ENCODE data around the gene LPP.

DNA sequence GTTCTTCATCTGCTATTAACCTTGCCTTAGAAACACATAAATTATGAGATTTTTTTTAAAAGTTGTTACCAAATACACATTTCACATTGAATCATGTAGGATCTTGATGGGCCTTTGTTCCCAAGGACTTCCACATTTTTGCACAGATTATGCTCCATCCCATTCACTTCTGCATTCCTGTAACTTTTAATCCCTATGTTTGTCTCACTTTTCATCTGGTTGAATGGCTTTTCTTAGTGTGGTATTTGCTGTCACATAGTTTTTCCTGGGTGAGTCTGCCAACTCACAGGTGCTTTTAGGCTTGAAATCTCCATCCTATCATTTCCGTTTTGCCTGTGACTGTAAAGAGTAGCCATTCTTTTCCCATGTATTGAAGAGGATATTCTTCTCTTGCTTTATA, 720.6 kb downstream of the LPP start:
- TF ChIP-seq GATA3 (IDR thresholded peaks at IDR 0.05; ENCODE audit: low read depth, low read length) (no peak), GATA2 (IDR thresholded peaks at IDR 0.05; ENCODE audit: low read depth, low read length) (no peak)

Data from SH-SY5Y (cell line).